Psoas muscle (tissue), 8 donors: Measurements from ENCODE around the gene TXLNG. TPM values are rescaled to one million over a fixed set of nuclear protein-coding genes. Genes with fewer than 3 reads are reported as not detected.

Experiments
- ATAC-seq, 4 donors: fragments of 200-7000 bp; cut with Tn5 transposase; one replicate each; pipeline ENCODE4 v1.9.1; 2020; ENCODE audit warnings: moderate library complexity in 3 of 4, mild to moderate bottlenecking in 2 of 4
- DNase-seq, 2 donors: peaks; one replicate each; pipeline ENCODE4 v3.0.0-alpha.2; 2020
- H3K27ac ChIP-seq: fragments of 200-600 bp; one replicate; pipeline ENCODE4 v1.8.0; 2022
- H3K27me3 ChIP-seq, 3 donors: fragments of 200-600 bp in 1 of 3; one replicate each; pipeline versions ENCODE4 v1.6.1 to v1.8.0; 2013 to 2022; ENCODE audit warnings: low read length in 2 of 3, mild to moderate bottlenecking in 2 of 3, moderate library complexity in 1 of 3; ENCODE audit not compliant: insufficient read depth in 3 of 3
- H3K36me3 ChIP-seq, 2 donors: fragments of 200-600 bp in 1 of 2; one replicate each; pipeline versions ENCODE4 v1.6.1 to v1.8.0; 2013 to 2022; ENCODE audit warnings: low read depth in 1 of 2, mild to moderate bottlenecking in 1 of 2, moderate library complexity in 1 of 2; ENCODE audit not compliant: insufficient read depth in 1 of 2
- H3K4me1 ChIP-seq: fragments of 200-600 bp; one replicate; pipeline ENCODE4 v1.8.0; 2022
- H3K4me3 ChIP-seq: fragments of 200-600 bp; one replicate; pipeline ENCODE4 v1.8.0; 2022; ENCODE audit warnings: mild to moderate bottlenecking
- H3K9me3 ChIP-seq: fragments of 200-600 bp; one replicate; pipeline ENCODE4 v1.8.0; 2022
- CTCF ChIP-seq: fragments of 200-600 bp; IDR thresholded peaks from one replicate; pipeline ENCODE4 v1.8.0; 2022; ENCODE audit warnings: antibody characterized with exemption
- WGBS, 3 donors: extraction: QIAGEN DNeasy Blood & Tissue Kit; methylation state at CpG; one replicate each; pipeline versions ENCODE4 v1.1.6 to v1.1.7; 2013; 5-methylcytosine and 5-hydroxymethylcytosine counted together
- intact Hi-C, 2 donors: fragments of 100-400 bp; cut with DNase I; formaldehyde crosslinking; loops; one replicate each; pipeline versions ENCODE4 v1.11.0 to v1.14.2; 2022
- polyA plus RNA-seq, 3 donors: library from polyadenylated mRNA; stranded (reverse); fragments of 200-250 nt; gene quantifications; one replicate each; pipeline ENCODE4 v1.2.3, GENCODE V29; 2013
- total RNA-seq, 4 donors: library from RNA; stranded (reverse); fragmentation: NEBNext Ultra II Directional in 2 of 4; extraction: Animal tissue kit (Norgen Biotek cat#: 25700) in 2 of 4; gene quantifications; one replicate each; pipeline versions ENCODE4 v1.2.1 to v1.2.4, GENCODE V29; 2021 to 2023
- donor health status: healthy with polysubstance abuse.
- donor health status: DM: no; HTN: no; CAD: no; lungs with moderate emphysema.
- donor health status: Bipolar disorder and iron deficiency.
- donor health status: healthy.
- donor health status: DM: yes; HTN: yes; CAD: no.
- donor health status: DM: no; HTN: no; CAD: no.
- donor health status: DM: no; HTN: no; CAD: no.
- donor health status: DM: yes; HTN: yes; CAD: no.

Gene TXLNG
- total and polyA plus RNA-seq, 7 donors: 5.6 to 10.1 (median 8.1) TPM

DNA sequence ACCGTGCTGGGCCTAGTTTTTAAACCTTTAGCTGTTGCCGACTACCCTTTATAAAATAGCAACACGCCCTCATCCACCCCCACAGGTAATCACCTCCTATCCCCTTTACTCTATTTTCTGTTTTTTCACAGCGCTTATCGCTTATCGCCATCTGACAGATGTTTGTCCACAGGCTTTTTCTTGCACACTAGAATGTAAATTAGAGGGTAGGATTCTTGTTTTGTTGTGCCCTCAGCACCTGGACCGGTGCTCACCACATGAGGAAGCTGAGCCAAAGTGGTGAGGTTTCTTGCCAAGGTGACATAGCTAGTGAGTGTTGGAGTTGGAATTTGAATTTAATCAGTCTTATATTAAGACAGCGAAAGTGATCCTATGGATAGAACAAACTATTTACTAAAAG is 86.8 kb downstream of the TXLNG start:
- peaks cover 15% of the 10 kb centered on the region for H3K4me1 ChIP-seq
- no peak overlapping the region for H3K4me3 ChIP-seq
- 73 to 89% (median 85%) methylated on average over 8 of the region's 8 CpGs for WGBS, 3 donors
- H3K36me3 ChIP-seq: no peaks in the 10 kb centered on the region
- H3K27me3 ChIP-seq: peaks cover 0 to 28% (median 0%) of the 10 kb centered on the region in 3 donors
- DNase-seq: no peak
- intact Hi-C loops: loop anchor here in 1 of 2 donors (5.0 kb wide), 1 partner anchor 36 kb away; no protein-coding TSS in a partner anchor
- H3K27ac ChIP-seq: no peak overlapping the region
- no peak for ATAC-seq
- no peaks in the 10 kb centered on the region for H3K9me3 ChIP-seq
- no peak for TF ChIP-seq CTCF

GRCh38 chrX:16874458-16875095 is 88.3 kb downstream of the TXLNG start:
- intact Hi-C loops: loop anchor here in 1 of 2 donors (5.0 kb wide), 1 partner anchor 37 kb away; no protein-coding TSS in a partner anchor
- Histone ChIP-seq H3K4me3 (no peak overlapping the region), H3K4me1 (peaks cover 8% of the 10 kb centered on the region), H3K36me3 (no peaks in the 10 kb centered on the region), H3K9me3 (no peaks in the 10 kb centered on the region), H3K27me3 (peaks cover 0 to 42% (median 0%) of the 10 kb centered on the region in 3 donors), H3K27ac (no peak overlapping the region)
- DNase-seq (no peak), ATAC-seq (no peak)
- no peak for TF ChIP-seq CTCF
- WGBS, 3 donors: 73 to 90% (median 87%) methylated on average over 5 of the region's 5 CpGs

- no peak for TF ChIP-seq CTCF
- H3K27me3 ChIP-seq: peaks cover 0 to 51% (median 0%) of the 10 kb centered on the region in 3 donors
- peaks cover 7% of the 10 kb centered on the region for H3K4me1 ChIP-seq
- H3K9me3 ChIP-seq: no peaks in the 10 kb centered on the region
- H3K36me3 ChIP-seq: no peaks in the 10 kb centered on the region
- no peak for ATAC-seq
- no peak overlapping the region for H3K27ac ChIP-seq
- H3K4me3 ChIP-seq: no peak overlapping the region
- WGBS, 3 donors: 51 to 70% (median 69%) methylated on average over 1 of the region's 1 CpG
- intact Hi-C loops: no loop called here
- DNase-seq: no peak
These were observed 90.4 kb downstream of the TXLNG start for GRCh38 chrX:16876696-16877095.

GRCh38 chrX:16882169-16882568 is 95.9 kb downstream of the TXLNG start:
- ATAC-seq (peak; percentile 70 to 91 (median 88)), DNase-seq (peak; percentile 37 to 68)
- Histone ChIP-seq H3K4me3 (peak overlapping the region; percentile 62), H3K4me1 (no peaks in the 10 kb centered on the region), H3K27ac (peak overlapping the region; percentile 76), H3K27me3 (peaks cover 0 to 52% (median 0%) of the 10 kb centered on the region in 3 donors), H3K36me3 (no peaks in the 10 kb centered on the region), H3K9me3 (no peaks in the 10 kb centered on the region)
- intact Hi-C loops: loop anchor here in 1 of 2 donors (10.0 kb wide), 1 partner anchor 163 kb away; no protein-coding TSS in a partner anchor
- no peak for TF ChIP-seq CTCF
- WGBS, 3 donors: 0 to 10% (median 0%) methylated on average over 7 of the region's 7 CpGs
